Activated CD4-positive, alpha-beta T cell treated with anti-CD3 and anti-CD28 coated beads for 24 hours (primary cell): Measurements from ENCODE around the gene PRTFDC1.
A peak's percentile ranks its signal among the peaks of the same experiment; 100 is the strongest.
"Not testable (repeated sequence)": the region's sequence is repeated elsewhere in the genome, so short reads cannot be mapped to it uniquely, and the experiment has no call there.

ENCODE experiments used
- DNase-seq, 2 donors: peaks; one replicate each; pipeline ENCODE4 v3.0.0-alpha.2; 2020; ENCODE audit warnings: low read depth in 2 of 2

PRTFDC1 gene

GRCh38 chr10:24844742-24845141 is 107.7 kb downstream of the PRTFDC1 start:
- no peak for DNase-seq

GRCh38 chr10:24843256-24843655 is 109.2 kb downstream of the PRTFDC1 start:
- DNase-seq = no peak

- no peak for DNase-seq
Measured at GRCh38 chr10:24842856-24843255, 109.5 kb downstream of the PRTFDC1 start.

GRCh38 chr10:24841530-24841929 is 110.9 kb downstream of the PRTFDC1 start:
- no peak for DNase-seq

- no peak for DNase-seq
Measured at GRCh38 chr10:24840784-24841183, 111.6 kb downstream of the PRTFDC1 start.

- DNase-seq = not testable (repeated sequence)
Measured at GRCh38 chr10:24837781-24838180, 114.6 kb downstream of the PRTFDC1 start.

- DNase-seq = no peak
Measured at GRCh38 chr10:24834869-24835268, 117.5 kb downstream of the PRTFDC1 start.

GRCh38 chr10:24826009-24826408 is 126.4 kb downstream of the PRTFDC1 start:
- no peak for DNase-seq

- no peak for DNase-seq
Measured at GRCh38 chr10:24825551-24825950, 126.9 kb downstream of the PRTFDC1 start.

GRCh38 chr10:24824536-24824935 is 127.9 kb downstream of the PRTFDC1 start:
- no peak for DNase-seq

GRCh38 chr10:24824124-24824523 is 128.3 kb downstream of the PRTFDC1 start:
- DNase-seq = no peak

GRCh38 chr10:24822590-24822989 is 129.8 kb downstream of the PRTFDC1 start:
- peak in 1 of 2 donors; percentile 29 for DNase-seq

GRCh38 chr10:24821986-24822385 is 130.4 kb downstream of the PRTFDC1 start:
- DNase-seq = no peak

GRCh38 chr10:24816868-24817396 is 135.5 kb downstream of the PRTFDC1 start:
- DNase-seq = no peak

- no peak for DNase-seq
Measured at GRCh38 chr10:24814568-24815313, 137.7 kb downstream of the PRTFDC1 start.

- no peak for DNase-seq
Measured at GRCh38 chr10:24813856-24814255, 138.6 kb downstream of the PRTFDC1 start.

GRCh38 chr10:24806262-24806661 is 146.1 kb downstream of the PRTFDC1 start:
- DNase-seq = no peak

GRCh38 chr10:24804956-24805355 is 147.4 kb downstream of the PRTFDC1 start:
- no peak for DNase-seq

GRCh38 chr10:24804392-24804791 is 148.0 kb downstream of the PRTFDC1 start:
- DNase-seq = no peak

- DNase-seq = no peak
Measured at GRCh38 chr10:24802378-24802777, 150.0 kb downstream of the PRTFDC1 start.

- no peak for DNase-seq
Measured at GRCh38 chr10:24800861-24801260, 151.5 kb downstream of the PRTFDC1 start.
